H9 (cell line): Measurements from ENCODE around the gene USP12. TPM values are rescaled to one million over a fixed set of nuclear protein-coding genes. Genes with fewer than 3 reads are reported as not detected.

Experiments used
- DNase-seq: peaks from one replicate; pipeline ENCODE4 v3.0.0-alpha.2; 2017
- H2AFZ ChIP-seq: one replicate; pipeline ENCODE4 v1.6.1; 2013; ENCODE audit warnings: mild to moderate bottlenecking, low read length, control low read depth, moderate library complexity
- H2AK5ac ChIP-seq: 2 replicates; pipeline ENCODE4 v1.6.1; 2013; ENCODE audit warnings: low read length, control low read depth, mixed read lengths; ENCODE audit not compliant: insufficient read length
- H2BK120ac ChIP-seq: one replicate; pipeline ENCODE4 v1.6.1; 2013; ENCODE audit warnings: low read depth, mild to moderate bottlenecking, low read length, control low read depth, inconsistent platforms; ENCODE audit not compliant: poor library complexity, severe bottlenecking
- H2BK12ac ChIP-seq: 2 replicates; pipeline ENCODE4 v1.6.1; 2013; ENCODE audit warnings: low read length, control low read depth, mixed read lengths, low read depth; ENCODE audit not compliant: insufficient read length
- H2BK15ac ChIP-seq: 2 replicates; pipeline ENCODE4 v1.6.1; 2013; ENCODE audit warnings: low read depth, low read length, control low read depth
- H2BK20ac ChIP-seq: one replicate; pipeline ENCODE4 v1.6.1; 2013; ENCODE audit warnings: low read depth, mild to moderate bottlenecking, low read length, control low read depth, inconsistent platforms; ENCODE audit not compliant: poor library complexity, severe bottlenecking
- H2BK5ac ChIP-seq: 2 replicates; pipeline ENCODE4 v1.6.1; 2013; ENCODE audit warnings: low read length, control low read depth, mixed read lengths; ENCODE audit not compliant: insufficient read length
- H3K14ac ChIP-seq: 2 replicates; pipeline ENCODE4 v1.6.1; 2013; ENCODE audit warnings: low read length, control low read depth; ENCODE audit not compliant: insufficient read depth
- H3K18ac ChIP-seq: 2 replicates; pipeline ENCODE4 v1.6.1; 2013; ENCODE audit warnings: low read depth, mild to moderate bottlenecking, mixed read lengths, low read length, control low read depth; ENCODE audit not compliant: insufficient read length
- H3K23ac ChIP-seq: 2 replicates; pipeline ENCODE4 v1.6.1; 2013; ENCODE audit warnings: low read length, control low read depth, mixed read lengths, low read depth; ENCODE audit not compliant: insufficient read length
- H3K23me2 ChIP-seq: 2 replicates; pipeline ENCODE4 v1.6.1; 2013; ENCODE audit warnings: low read depth, mild to moderate bottlenecking, mixed read lengths, low read length, control low read depth; ENCODE audit not compliant: insufficient read length, poor library complexity, severe bottlenecking
- H3K27ac ChIP-seq: 2 replicates; pipeline ENCODE4 v1.5.1; 2013; ENCODE audit warnings: low read length, control low read depth, mixed read lengths, low read depth; ENCODE audit not compliant: insufficient read length
- H3K27me3 ChIP-seq: 2 replicates; pipeline ENCODE4 v1.6.1; 2013; ENCODE audit warnings: low read length, control low read depth, inconsistent platforms; ENCODE audit not compliant: insufficient read depth
- H3K4ac ChIP-seq: 2 replicates; pipeline ENCODE4 v1.6.1; 2013; ENCODE audit warnings: low read depth, mild to moderate bottlenecking, control low read depth, inconsistent platforms, low read length, moderate library complexity
- H3K4me1 ChIP-seq: 2 replicates; pipeline ENCODE4 v1.6.1; 2013; ENCODE audit warnings: low read length, control low read depth, inconsistent platforms; ENCODE audit not compliant: insufficient read depth
- H3K4me2 ChIP-seq: 2 replicates; pipeline ENCODE4 v1.6.1; 2013; ENCODE audit warnings: low read length, control low read depth, mixed read lengths; ENCODE audit not compliant: insufficient read length, insufficient read depth
- H3K56ac ChIP-seq: 2 replicates; pipeline ENCODE4 v1.6.1; 2013; ENCODE audit warnings: low read depth, mild to moderate bottlenecking, mixed read lengths, low read length, control low read depth; ENCODE audit not compliant: insufficient read length
- H3K79me1 ChIP-seq: 2 replicates; pipeline ENCODE4 v1.6.1; 2013; ENCODE audit warnings: low read depth, mild to moderate bottlenecking, moderate library complexity, low read length, control low read depth, inconsistent platforms; ENCODE audit not compliant: insufficient read depth, poor library complexity, severe bottlenecking
- H3K79me2 ChIP-seq: 2 replicates; pipeline ENCODE4 v1.6.1; 2013; ENCODE audit warnings: low read length, control low read depth, inconsistent platforms; ENCODE audit not compliant: insufficient read depth
- H3K9ac ChIP-seq: 2 replicates; pipeline ENCODE4 v1.6.1; 2013; ENCODE audit warnings: low read length, control low read depth, mixed read lengths; ENCODE audit not compliant: insufficient read length; ENCODE audit errors: extremely low read depth
- H3K9me3 ChIP-seq: one replicate; pipeline ENCODE4 v1.6.1; 2013; ENCODE audit warnings: low read depth, low read length, inconsistent platforms; ENCODE audit not compliant: control insufficient read depth
- H3T11ph ChIP-seq: one replicate; pipeline ENCODE4 v1.6.1; 2013; ENCODE audit warnings: mild to moderate bottlenecking, low read length, control low read depth, inconsistent platforms
- H4K20me1 ChIP-seq: one replicate; pipeline ENCODE4 v1.6.1; 2013; ENCODE audit not compliant: control insufficient read depth, insufficient read length, insufficient read depth
- H4K5ac ChIP-seq: 2 replicates; pipeline ENCODE4 v1.6.1; 2013; ENCODE audit warnings: low read depth, mild to moderate bottlenecking, mixed read lengths, low read length, control low read depth; ENCODE audit not compliant: insufficient read length
- H4K8ac ChIP-seq: replicated peaks from 2 replicates; pipeline ENCODE4 v1.6.1; 2013; ENCODE audit warnings: low read length, control low read depth, mixed read lengths, low read depth; ENCODE audit not compliant: insufficient read length
- H4K91ac ChIP-seq: 2 replicates; pipeline ENCODE4 v1.6.1; 2013; ENCODE audit warnings: low read depth, mild to moderate bottlenecking, moderate library complexity, mixed read lengths, low read length, control low read depth; ENCODE audit not compliant: insufficient read length
- H3K27ac Mint-ChIP-seq, 3 experiments: 2 replicates in 2 of 3; 3 replicates in 1 of 3; pipeline ENCODE4 v1.8.0; 2020 to 2021; ENCODE audit warnings: mixed read lengths in 3 of 3, mild to moderate bottlenecking in 1 of 3, moderate library complexity in 1 of 3
- H3K27me3 Mint-ChIP-seq: 2 replicates; pipeline ENCODE4 v1.8.0; 2021; ENCODE audit warnings: low read depth, mild to moderate bottlenecking, moderate library complexity, mixed read lengths
- H3K36me3 Mint-ChIP-seq, 3 experiments: 2 replicates in 2 of 3; 3 replicates in 1 of 3; pipeline ENCODE4 v1.8.0; 2020 to 2021; ENCODE audit warnings: low read depth in 3 of 3, mixed read lengths in 3 of 3; ENCODE audit not compliant: insufficient read depth in 1 of 3
- H3K4me1 Mint-ChIP-seq, 2 experiments: 2 replicates each; pipeline ENCODE4 v1.8.0; 2020; ENCODE audit warnings: mixed read lengths in 2 of 2
- H3K4me3 Mint-ChIP-seq, 2 experiments: 2 replicates in 1 of 2; 3 replicates in 1 of 2; pipeline ENCODE4 v1.8.0; 2020 to 2021; ENCODE audit warnings: mild to moderate bottlenecking in 2 of 2, mixed read lengths in 2 of 2, moderate library complexity in 1 of 2
- H3K9me3 Mint-ChIP-seq, 2 experiments: 2 replicates in 1 of 2; 3 replicates in 1 of 2; pipeline ENCODE4 v1.8.0; 2020; ENCODE audit warnings: mild to moderate bottlenecking in 2 of 2, mixed read lengths in 2 of 2, moderate library complexity in 1 of 2
- CTCF ChIP-seq: fragments of 200-600 bp; sonication (generic); conservative IDR thresholded peaks from 3 replicates; pipeline ENCODE4 v1.8.0; 2021; ENCODE audit warnings: antibody characterized with exemption, mild to moderate bottlenecking
- WGBS: extraction: QIAGEN DNeasy Blood & Tissue Kit; methylation state at CpG from one replicate; pipeline ENCODE4 v1.1.7; 2013; ENCODE audit warnings: missing lambda C conversion rate, low lambda C conversion rate, mixed read lengths; ENCODE audit not compliant: insufficient read length; ENCODE audit errors: extremely low coverage; 5-methylcytosine and 5-hydroxymethylcytosine counted together
- total RNA-seq: library from RNA; stranded (reverse); gene quantifications from 2 replicates; pipeline ENCODE4 v1.2.1, GENCODE V29; 2021

USP12 gene
- total RNA-seq, 1 experiment from 2014 or later = 24.8 TPM

GRCh38 chr13:27081893-27082679 is 89.5 kb downstream of the USP12 start:
- H4K91ac ChIP-seq = no peak overlapping the region
- H3K56ac ChIP-seq = no peak overlapping the region
- no peak overlapping the region for H3K27ac ChIP-seq
- no peak for TF ChIP-seq CTCF
- no peak overlapping the region for H4K5ac ChIP-seq
- H4K8ac ChIP-seq = no peak overlapping the region
- H2AFZ ChIP-seq = no peak overlapping the region
- no CpG with 5 or more reads among the region's 4 CpGs for WGBS
- H2BK120ac ChIP-seq = no peak overlapping the region
- no peak overlapping the region for H3K14ac ChIP-seq
- H3T11ph ChIP-seq = no peak overlapping the region
- DNase-seq = no peak
- no peak overlapping the region for H2AK5ac ChIP-seq
- H2BK15ac ChIP-seq = no peak overlapping the region
- Mint-ChIP-seq H3K27ac (no peak overlapping the region), H3K36me3 (peaks cover 5 to 25% (median 21%) of the 10 kb centered on the region in 3 experiments; a peak in 6 of 7 replicates), H3K27me3 (no peaks in the 10 kb centered on the region), H3K4me1 (peaks cover 0 to 7% of the 10 kb centered on the region in 2 experiments; a peak in 2 of 4 replicates), H3K9me3 (no peaks in the 10 kb centered on the region; a peak in 2 of 5 replicates), H3K4me3 (no peak overlapping the region)
- H3K79me1 ChIP-seq = no peaks in the 10 kb centered on the region
- H3K23ac ChIP-seq = no peak overlapping the region
- no peaks in the 10 kb centered on the region for H3K23me2 ChIP-seq
- no peaks in the 10 kb centered on the region for H3K4me1 ChIP-seq
- H3K9me3 ChIP-seq = no peaks in the 10 kb centered on the region
- no peaks in the 10 kb centered on the region for H3K79me2 ChIP-seq
- no peak overlapping the region for H2BK12ac ChIP-seq
- no peak overlapping the region for H2BK5ac ChIP-seq
- H3K4ac ChIP-seq = no peak overlapping the region
- no peak overlapping the region for H3K9ac ChIP-seq
- no peaks in the 10 kb centered on the region for H4K20me1 ChIP-seq
- no peaks in the 10 kb centered on the region for H3K27me3 ChIP-seq
- no peak overlapping the region for H3K4me2 ChIP-seq
- no peak overlapping the region for H2BK20ac ChIP-seq
- H3K18ac ChIP-seq = no peak overlapping the region
